OCI-LY7 (cell line): ENCODE measurements around the gene GAS7.

Source experiments
- CTCF ChIP-seq: fragments of 200-600 bp; sonication (generic); conservative IDR thresholded peaks from 2 replicates; pipeline ENCODE4 v1.5.1; 2014; ENCODE audit warnings: mild to moderate bottlenecking, antibody characterized with exemption, low read length, moderate library complexity, mixed read lengths
- EZH2phosphoT487 ChIP-seq: fragments of 200-600 bp; sonication (generic); IDR thresholded peaks from 2 replicates; pipeline ENCODE4 v1.6.1; 2018; ENCODE audit warnings: low read depth, borderline replicate concordance, mild to moderate bottlenecking, mixed run types, antibody characterized with exemption, low read length, moderate library complexity, mixed read lengths

DNA sequence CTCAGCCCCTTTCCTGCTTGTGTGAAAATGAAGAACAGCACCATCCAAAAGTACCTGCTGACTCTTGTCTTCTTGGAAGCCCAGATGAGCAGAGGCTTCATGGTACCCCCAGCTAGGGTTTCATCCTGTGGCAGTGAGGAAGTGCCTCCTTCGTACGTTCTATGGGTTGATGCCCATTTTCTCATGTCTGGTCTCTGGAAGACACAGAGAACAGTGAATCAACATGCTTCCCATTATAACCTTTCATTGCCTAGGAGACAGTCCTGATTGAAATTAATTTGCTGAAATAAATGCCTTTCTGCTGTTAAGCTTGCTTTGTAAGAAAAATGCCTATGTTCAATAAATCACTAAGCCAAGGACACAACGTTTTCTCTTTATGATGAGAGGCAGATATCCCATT is 329.9 kb downstream of the GAS7 start:
- TF ChIP-seq CTCF = no peak
- TF ChIP-seq EZH2phosphoT487 = no peak
